NCI-H345 treated with DMSO at 0.1 percent for 48 hours (cell line): ENCODE measurements around the gene TWNK.
"Not testable (repeated sequence)": the region's sequence is repeated elsewhere in the genome, so short reads cannot be mapped to it uniquely, and the experiment has no call there.

ENCODE experiments used
- DNase-seq: peaks from one replicate; lab custom pipeline; 2025; ENCODE audit not compliant: unreplicated experiment; lab: John Stamatoyannopoulos, UW

The TWNK gene

GRCh38 chr10:100972904-100973535 is 14.3 kb upstream of the TWNK start:
- no peak for DNase-seq

- DNase-seq: not testable (repeated sequence)
Measured at GRCh38 chr10:100975397-100975796, 11.9 kb upstream of the TWNK start.

- no peak for DNase-seq
Measured at GRCh38 chr10:100976906-100977305, 10.4 kb upstream of the TWNK start.

GRCh38 chr10:100977436-100977835 is 9.9 kb upstream of the TWNK start:
- DNase-seq: no peak

GRCh38 chr10:100978121-100978900 is 9.0 kb upstream of the TWNK start:
- no peak for DNase-seq

GRCh38 chr10:100978901-100979195 is 8.5 kb upstream of the TWNK start:
- no peak for DNase-seq

GRCh38 chr10:100979791-100980272 is 7.5 kb upstream of the TWNK start:
- DNase-seq: no peak

GRCh38 chr10:100980311-100980710 is 7.0 kb upstream of the TWNK start:
- DNase-seq: no peak

GRCh38 chr10:100980711-100981110 is 6.6 kb upstream of the TWNK start:
- no peak for DNase-seq

- DNase-seq: no peak
Measured at GRCh38 chr10:100981178-100981772, 6.1 kb upstream of the TWNK start.

GRCh38 chr10:100982916-100983830 is 4.2 kb upstream of the TWNK start:
- DNase-seq: no peak

- no peak for DNase-seq
Measured at GRCh38 chr10:100983868-100984671, 3.3 kb upstream of the TWNK start.

GRCh38 chr10:100984672-100985177 is 2.6 kb upstream of the TWNK start:
- no peak for DNase-seq

GRCh38 chr10:100985336-100985735 is 2.0 kb upstream of the TWNK start:
- no peak for DNase-seq

- DNase-seq: no peak
Measured at GRCh38 chr10:100986623-100986951, 756 bp upstream of the TWNK start.

GRCh38 chr10:100987685-100988049 is 324 bp downstream of the TWNK start:
- DNase-seq: no peak

- DNase-seq: no peak
Measured at GRCh38 chr10:100988166-100988565, 823 bp downstream of the TWNK start.

GRCh38 chr10:100989088-100989487 is 1.7 kb downstream of the TWNK start:
- DNase-seq: no peak

- no peak for DNase-seq
Measured at GRCh38 chr10:100993986-100994708, 6.8 kb downstream of the TWNK start.

GRCh38 chr10:100995181-100995580 is 7.8 kb downstream of the TWNK start:
- DNase-seq: no peak
